H4 (cell line): ENCODE data around the gene RERE. TPM values are rescaled to one million over a fixed set of nuclear protein-coding genes. Genes with fewer than 3 reads are reported as not detected.
"Not testable (repeated sequence)": the region's sequence is repeated elsewhere in the genome, so short reads cannot be mapped to it uniquely, and the experiment has no call there.

ENCODE experiments used
- DNase-seq: peaks from one replicate; pipeline ENCODE4 v3.0.0-alpha.2; 2015; ENCODE audit warnings: low spot score
- total RNA-seq: library from RNA; depleted of rRNA; stranded (reverse); fragments of >200 nt; shearing (Covaris generic); gene quantifications from 2 replicates; pipeline ENCODE4 v1.2.3, GENCODE V29; 2014

RERE gene
- total RNA-seq, 1 experiment from 2014 or later: 19.1 TPM

DNA sequence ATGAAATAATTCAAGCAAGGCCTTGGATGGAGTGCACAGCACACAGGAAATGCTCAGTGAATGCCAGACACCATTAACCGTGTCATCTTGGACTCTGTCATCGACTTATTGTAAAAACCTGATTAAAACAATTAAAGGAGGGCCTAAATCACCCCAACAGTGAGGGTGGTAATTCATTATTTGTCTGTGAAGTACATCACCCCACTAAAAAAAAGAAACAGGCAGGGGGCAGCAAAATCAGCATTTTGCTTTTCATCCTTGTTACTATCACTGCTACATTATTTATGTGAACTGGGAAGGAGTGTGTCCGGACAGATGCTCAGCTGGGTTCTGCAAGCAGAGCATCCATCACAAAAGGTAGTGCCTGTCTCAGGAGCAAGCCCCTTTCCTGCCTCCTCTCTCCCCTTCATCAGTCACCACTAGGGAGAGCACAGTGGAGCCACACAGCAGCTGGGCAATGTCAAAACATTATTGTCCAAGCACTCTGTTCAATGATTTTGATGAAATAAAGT, 98.5 kb downstream of the RERE start:
- DNase-seq: no peak

DNA sequence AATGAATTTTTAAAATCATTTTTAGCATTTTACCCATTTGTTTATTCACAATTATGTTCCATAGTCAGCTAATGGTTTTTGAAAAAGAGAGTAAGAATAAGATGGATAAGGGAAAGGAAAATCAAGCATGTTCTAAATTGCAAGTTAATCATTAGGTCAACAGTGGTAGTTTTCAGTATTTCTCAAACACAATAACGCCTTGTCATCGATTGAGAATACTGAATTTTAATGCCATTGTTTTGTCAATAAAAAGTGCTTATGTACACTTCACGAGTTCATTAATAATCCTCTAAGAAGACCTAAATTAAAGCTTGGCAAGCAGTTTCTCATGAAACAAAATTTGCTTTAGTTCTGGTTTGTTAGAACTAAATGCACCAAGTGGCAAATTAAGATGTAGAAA, 100.3 kb downstream of the RERE start:
- DNase-seq: no peak

- no peak for DNase-seq
Measured at GRCh38 chr1:8716238-8716637, 101.2 kb downstream of the RERE start.

DNA sequence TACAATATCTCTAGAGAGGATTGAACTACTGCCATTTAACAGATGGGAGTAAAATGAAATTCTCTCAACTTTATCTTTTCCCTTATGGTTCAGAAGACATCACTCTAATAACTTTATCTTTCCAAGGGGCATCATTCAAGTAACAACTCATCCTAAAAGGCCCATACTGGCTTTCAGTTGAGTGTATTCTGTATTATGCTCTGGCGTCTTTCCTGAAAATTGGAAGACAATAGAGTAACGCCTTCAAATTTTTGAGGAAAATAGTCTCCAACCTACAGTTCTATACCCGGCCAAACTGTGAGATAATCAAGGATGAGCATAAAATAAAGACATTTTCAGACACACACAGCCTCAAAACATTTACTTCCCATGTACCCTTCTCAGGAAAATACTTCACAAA, 103.3 kb downstream of the RERE start:
- DNase-seq: no peak

DNA sequence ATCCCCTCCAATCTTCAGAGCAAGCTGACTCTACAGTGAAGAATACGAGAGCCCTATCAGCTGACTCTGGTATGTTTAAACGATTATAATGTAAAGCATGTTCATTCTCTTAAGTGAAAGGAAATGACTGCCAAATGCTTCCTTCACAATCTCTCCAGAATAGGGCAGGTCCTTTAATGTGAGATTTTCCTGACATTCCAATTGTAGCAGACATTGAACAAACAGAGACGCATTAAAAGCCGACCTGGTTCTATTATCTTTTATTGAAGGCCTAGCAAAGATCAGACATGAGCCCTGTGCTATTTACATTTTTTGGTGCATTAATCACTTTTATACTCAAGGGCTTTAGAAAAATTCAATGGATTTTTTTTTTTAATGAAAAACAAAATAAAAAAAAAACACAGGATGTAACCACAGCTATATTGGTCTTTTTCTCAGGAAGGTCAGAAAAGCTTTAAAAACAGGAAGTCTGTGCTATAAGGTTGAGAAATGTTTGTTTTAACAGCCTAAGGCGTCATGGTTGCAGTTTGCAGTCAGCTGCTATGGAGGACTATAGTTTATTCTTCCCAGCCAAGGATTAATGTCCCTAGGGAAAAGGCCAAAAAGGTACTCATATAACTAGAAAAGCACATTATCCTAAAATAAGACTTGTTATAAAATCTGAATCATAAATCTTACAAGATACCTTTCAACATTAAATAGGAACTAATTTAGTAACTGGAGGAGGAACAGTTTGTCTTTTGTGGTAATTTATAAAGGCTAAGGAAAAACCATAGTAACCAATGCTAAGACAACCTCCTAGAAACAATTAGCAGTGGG, 104.8 kb downstream of the RERE start:
- peak; percentile 91 for DNase-seq

- DNase-seq: no peak
Measured at GRCh38 chr1:8711873-8712412, 105.5 kb downstream of the RERE start.

- no peak for DNase-seq
Measured at GRCh38 chr1:8711151-8711550, 106.3 kb downstream of the RERE start.

DNA sequence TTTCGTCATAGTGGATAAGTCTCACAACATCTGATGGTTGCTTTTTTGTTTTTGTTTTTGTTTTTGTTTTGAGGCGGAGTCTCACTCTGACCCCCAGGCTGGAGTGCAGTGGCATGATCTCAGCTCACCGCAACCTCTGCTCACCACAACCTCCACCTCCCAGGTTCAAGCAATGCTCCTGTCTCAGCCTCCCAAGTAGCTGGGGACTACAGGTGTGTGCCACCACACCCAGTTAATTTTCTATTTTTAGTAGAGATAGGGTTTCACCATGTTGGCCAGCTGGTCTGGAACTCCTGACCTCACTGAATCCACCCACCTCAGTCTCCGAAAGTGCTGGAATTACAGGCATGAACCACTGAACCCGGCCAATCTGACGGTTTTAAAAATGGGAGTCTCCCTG, 109.2 kb downstream of the RERE start:
- DNase-seq: no peak

DNA sequence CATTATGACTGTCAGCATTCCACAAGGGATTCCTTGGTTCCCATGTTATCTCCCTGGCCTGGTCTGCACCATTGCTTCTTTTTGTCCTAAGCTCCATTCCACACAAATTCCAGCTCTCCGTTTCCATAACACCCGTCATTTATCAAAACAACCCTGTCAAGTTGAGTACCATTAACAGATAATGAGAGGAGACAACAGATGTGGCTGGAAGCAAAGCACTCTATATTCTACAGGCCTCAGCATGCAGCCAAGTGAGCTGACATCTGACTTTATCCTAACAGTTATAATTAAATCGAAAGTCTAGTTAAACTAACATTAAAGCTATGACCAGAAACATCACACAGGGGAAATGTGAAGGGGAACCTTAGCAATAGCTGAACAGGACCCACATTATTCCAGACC, 110.4 kb downstream of the RERE start:
- no peak for DNase-seq

GRCh38 chr1:8706291-8706690, 111.1 kb downstream of the RERE start:
- no peak for DNase-seq

DNA sequence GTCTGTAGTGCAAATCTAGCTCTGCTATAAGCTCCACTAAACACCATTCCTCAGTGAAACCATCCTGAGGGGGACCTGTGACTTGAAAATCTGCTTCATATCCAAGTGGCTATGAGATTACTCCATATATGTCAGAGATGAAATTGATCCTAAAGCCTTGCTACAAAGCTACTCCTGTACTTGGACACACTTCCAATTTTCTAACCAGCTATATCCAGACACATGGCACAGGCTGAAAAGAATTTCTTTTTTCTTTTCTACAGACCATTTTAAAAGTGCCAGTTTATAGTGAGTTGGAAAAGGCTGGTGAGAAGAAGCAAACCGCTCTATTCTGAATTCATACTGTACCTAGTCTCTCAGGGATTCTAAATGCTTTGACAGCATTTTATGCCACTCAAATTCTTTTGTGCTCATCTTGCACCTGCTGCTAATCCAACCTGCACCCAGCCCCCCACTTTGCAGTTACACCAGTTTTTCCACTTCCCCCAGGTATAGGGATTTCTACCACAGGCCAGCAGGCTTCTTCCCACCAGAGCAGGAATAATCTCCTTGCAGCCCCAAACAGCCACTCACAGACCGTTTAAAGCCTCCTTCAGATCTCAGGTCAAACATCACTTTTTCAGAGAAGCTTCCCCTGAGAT, 112.5 kb downstream of the RERE start:
- no peak for DNase-seq

DNA sequence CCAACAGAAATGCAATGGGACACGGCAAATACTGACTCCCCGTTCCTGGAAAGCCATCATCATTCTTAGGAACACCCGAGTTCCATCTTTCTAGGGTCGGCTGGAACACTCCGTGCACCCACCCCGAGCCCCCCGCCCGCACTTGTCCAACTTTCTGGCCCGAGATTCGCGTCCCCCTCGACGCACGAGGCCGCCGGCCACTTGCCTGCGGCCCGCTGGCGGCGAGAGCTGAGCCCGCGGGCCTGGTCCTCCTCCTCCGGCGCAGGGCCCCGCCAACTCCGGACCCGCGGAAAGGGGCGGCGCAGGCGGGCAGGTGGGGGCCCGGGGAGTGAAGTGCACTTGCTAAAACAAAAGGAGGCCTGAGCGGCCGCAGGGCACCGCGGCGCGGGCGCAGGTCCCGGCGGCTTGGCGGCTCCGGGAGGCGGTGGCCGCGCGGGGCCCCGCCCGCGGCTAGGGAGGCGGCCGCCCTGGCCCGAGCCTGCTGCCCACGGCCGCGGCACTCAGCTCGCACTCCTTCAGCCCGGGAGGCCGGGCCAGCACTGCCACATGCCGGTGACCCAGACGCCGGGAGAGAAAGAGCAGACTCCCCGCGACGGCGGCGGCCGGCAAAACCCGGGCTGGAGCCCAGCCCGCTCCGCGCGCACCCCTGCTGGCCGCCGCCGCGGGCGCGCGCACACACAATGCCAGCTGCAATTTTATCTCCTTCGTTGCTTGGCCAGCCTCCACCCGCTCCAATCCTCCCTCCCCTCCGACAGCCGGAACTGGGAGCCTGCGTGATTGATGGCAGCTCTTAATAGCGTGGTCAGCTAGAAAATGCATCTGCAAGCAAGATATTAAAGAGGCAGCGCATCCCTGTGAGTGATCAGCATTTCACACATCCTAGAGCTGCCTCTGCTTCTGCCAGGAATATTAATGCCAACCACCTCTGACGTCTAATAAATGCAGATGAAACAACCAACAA, 114.3 kb downstream of the RERE start:
- DNase-seq: peak; percentile 91

GRCh38 chr1:8702472-8702849, 115.0 kb downstream of the RERE start:
- no peak for DNase-seq

- peak; percentile 27 for DNase-seq
Measured at GRCh38 chr1:8701794-8702471, 115.5 kb downstream of the RERE start.

GRCh38 chr1:8699679-8700078, 117.8 kb downstream of the RERE start:
- no peak for DNase-seq

GRCh38 chr1:8698937-8699447, 118.4 kb downstream of the RERE start:
- DNase-seq: no peak

- no peak for DNase-seq
Measured at GRCh38 chr1:8698012-8698630, 119.3 kb downstream of the RERE start.

DNA sequence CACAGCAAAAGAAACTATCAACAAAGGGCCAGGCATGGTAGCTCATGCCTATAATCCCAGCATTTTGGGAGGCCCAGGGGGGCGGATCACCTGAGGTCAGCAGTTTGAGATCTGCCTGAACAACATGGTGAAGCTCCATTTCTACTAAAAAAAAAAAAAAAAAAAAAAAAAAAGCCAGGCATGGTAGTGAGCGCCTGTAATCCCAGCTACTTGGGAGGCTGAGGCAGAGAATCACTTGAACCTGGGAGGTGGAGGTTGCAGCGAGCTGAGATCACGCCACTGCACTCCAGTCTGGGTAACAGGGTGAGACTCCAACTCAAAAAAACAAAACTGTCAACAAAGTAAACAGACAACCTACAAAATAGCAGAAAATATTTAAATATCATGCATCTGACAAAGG, 122.0 kb downstream of the RERE start:
- DNase-seq: not testable (repeated sequence)

- no peak for DNase-seq
Measured at GRCh38 chr1:8693107-8693506, 124.3 kb downstream of the RERE start.

- DNase-seq: no peak
Measured at GRCh38 chr1:8691662-8692061, 125.8 kb downstream of the RERE start.

DNA sequence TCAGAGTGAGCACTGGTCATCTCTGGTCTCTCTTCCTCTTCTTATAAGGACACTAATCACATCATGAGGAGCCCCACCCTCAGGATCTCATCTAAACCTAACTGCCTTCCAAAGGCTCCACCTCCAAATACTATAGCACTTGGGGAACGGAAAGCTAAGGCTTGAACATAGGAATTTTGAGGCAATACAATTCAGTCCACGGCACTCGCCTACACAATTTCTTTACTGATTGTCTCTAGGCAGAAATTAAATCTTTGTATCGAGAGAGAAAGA, 127.3 kb downstream of the RERE start:
- DNase-seq: no peak
